GM12801 (cell line): ENCODE data around the gene CDX2.

Experiments used
- CTCF ChIP-seq: IDR thresholded peaks from one replicate; pipeline ENCODE4 v1.5.1; 2011; ENCODE audit warnings: control low read depth; ENCODE audit not compliant: insufficient read length; ENCODE audit errors: extremely low read depth

CDX2 gene

DNA sequence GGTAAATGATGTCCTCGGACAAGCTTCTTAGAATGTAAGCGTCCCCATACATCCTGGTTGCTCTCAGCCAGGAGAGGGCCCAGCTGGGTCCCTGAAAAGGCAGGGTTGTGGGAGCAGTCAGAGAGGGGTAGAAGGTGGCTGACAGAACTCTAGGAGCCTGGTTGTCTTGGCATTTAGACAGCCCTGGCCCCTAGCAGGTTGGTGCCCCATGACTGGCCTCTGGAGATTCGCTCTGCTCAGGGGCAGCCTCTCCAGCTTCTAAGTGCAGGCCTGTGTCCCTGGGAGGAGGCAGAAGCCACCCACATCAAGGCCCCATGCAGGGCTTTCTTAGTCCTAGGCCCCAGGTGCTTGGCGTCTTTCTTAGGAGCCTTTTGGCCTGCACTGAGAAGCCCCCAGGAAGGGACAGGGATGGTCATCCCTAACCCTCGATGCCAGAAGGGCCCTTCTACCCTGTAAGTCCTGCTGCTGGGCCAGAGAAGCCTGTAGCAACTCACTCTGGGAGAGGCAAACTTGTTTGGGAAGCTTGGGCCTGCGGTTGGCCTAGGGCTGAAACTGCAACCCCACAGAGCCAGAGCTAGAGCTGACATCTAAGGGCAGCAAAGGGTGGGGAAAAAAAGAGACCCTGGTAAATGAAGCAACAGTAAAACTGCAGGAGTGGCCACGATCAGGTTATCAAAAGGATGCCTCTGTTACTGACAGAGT, 2.8 kb upstream of the CDX2 start:
- no peak for TF ChIP-seq CTCF

- TF ChIP-seq CTCF = no peak
Observed at GRCh38 chr13:27971236-27971645, 2.1 kb upstream of the CDX2 start.

- TF ChIP-seq CTCF = no peak
Observed at GRCh38 chr13:27970382-27971235, 1.5 kb upstream of the CDX2 start.

DNA sequence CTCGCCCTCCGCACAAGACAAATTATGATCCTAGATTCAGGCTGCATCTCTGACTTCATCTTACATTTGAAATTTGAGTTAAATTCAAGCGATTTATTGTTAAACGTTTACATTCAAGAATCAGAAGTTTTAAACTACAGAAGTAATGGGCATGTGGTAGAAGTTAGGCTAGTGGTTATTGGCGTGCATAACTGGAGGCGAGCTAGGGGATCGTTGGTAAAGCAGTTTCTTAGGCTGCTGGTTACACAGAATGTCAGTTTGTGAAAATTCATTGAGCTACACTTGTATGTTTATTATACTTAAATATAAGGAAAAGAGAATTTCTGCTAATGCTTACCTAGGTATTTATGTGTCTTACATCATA, 733 bp upstream of the CDX2 start:
- TF ChIP-seq CTCF = no peak

GRCh38 chr13:27968316-27969081, 616 bp downstream of the CDX2 start:
- no peak for TF ChIP-seq CTCF

- no peak for TF ChIP-seq CTCF
Observed at GRCh38 chr13:27967736-27968315, 1.3 kb downstream of the CDX2 start.
